Activated B cell treated with CpG ODN at 0.5 μM for 24 hours (primary cell): ENCODE measurements around the gene NFAM1. TPM values are rescaled to one million over a fixed set of nuclear protein-coding genes. Genes with fewer than 3 reads are reported as not detected.

ENCODE experiments used
- ATAC-seq: fragments of 200-7000 bp; cut with Tn5 transposase; one replicate; pipeline ENCODE4 v1.10.0; 2021; ENCODE audit warnings: low read depth, mild to moderate bottlenecking, moderate library complexity
- CTCF ChIA-PET: fragments of 350-600 bp; sonication (Branson Sonifier 250); formaldehyde crosslinking; loops from one replicate; lab custom pipeline; 2021; ENCODE audit warnings: antibody characterized with exemption; lab: Charles Lee
- POLR2A ChIA-PET: fragments of 350-600 bp; sonication (Branson Sonifier 250); formaldehyde crosslinking; loops from one replicate; lab custom pipeline; 2021; ENCODE audit warnings: antibody characterized with exemption; lab: Charles Lee
- DNase-seq: peaks from one replicate; pipeline ENCODE4 v3.0.0; 2022
- H3K27ac Mint-ChIP-seq: one replicate; pipeline ENCODE4 v1.8.0; 2020; ENCODE audit warnings: mixed read lengths
- H3K27me3 Mint-ChIP-seq: one replicate; pipeline ENCODE4 v1.8.0; 2021; ENCODE audit warnings: mixed read lengths
- H3K36me3 Mint-ChIP-seq: one replicate; pipeline ENCODE4 v1.8.0; 2021; ENCODE audit warnings: low read depth, mixed read lengths
- H3K4me1 Mint-ChIP-seq: one replicate; pipeline ENCODE4 v1.8.0; 2021; ENCODE audit warnings: mixed read lengths
- H3K4me3 Mint-ChIP-seq: one replicate; pipeline ENCODE4 v1.8.0; 2020; ENCODE audit warnings: mild to moderate bottlenecking, mixed read lengths
- H3K9me3 Mint-ChIP-seq: one replicate; pipeline ENCODE4 v1.8.0; 2020; ENCODE audit warnings: mixed read lengths
- intact Hi-C: fragments of 100-400 bp; cut with micrococcal nuclease; formaldehyde crosslinking; loops from one replicate; pipeline ENCODE4 v1.15.1; 2024
- total RNA-seq: library from RNA; stranded (reverse); gene quantifications from 2 replicates; pipeline ENCODE4 v1.2.3, GENCODE V29; 2022
- TF ChIP-seq, protein P1 (sequence below): fragments of 200-600 bp; IDR thresholded peaks from one replicate; pipeline ENCODE4 v1.8.0; 2022; ENCODE audit warnings: antibody characterized with exemption, mild to moderate bottlenecking

Gene NFAM1
- total RNA-seq, 1 donor from 2014 or later: 0.18 TPM

DNA sequence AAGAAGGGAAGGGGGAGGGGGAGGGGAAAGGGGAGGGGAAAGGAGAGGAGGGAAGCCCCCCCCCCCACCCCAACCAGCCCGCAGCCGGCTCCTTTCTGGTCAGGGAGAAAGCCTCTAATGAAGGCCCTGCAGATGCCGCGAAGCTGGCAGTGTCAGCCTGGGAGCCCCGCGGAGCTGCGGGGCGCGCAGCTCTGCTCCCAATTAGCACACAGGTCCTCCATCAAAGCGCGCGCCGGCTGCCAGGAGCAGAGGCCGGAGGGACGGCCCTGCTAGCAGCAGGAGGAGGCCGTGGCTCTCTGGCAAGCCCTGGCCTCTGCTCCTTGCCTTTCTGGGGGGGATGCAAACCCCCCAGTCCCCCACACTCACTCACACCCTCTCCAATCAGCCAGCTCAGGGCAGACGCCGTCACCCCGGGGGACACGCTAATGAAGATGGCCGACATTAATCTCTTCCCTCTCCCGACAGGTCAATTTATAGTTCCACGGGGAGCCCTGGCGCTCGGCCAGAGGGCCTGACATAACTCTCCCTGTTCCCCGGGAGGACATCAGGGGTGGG lies 91.3 kb downstream of the NFAM1 start:
- no peak overlapping the region for H3K27ac Mint-ChIP-seq

GRCh38 chr22:42340150-42340549 lies 92.1 kb downstream of the NFAM1 start:
- Mint-ChIP-seq H3K27me3 (peaks cover 47% of the 10 kb centered on the region), H3K27ac (no peak overlapping the region), H3K9me3 (no peaks in the 10 kb centered on the region), H3K4me3 (no peak overlapping the region), H3K36me3 (no peaks in the 10 kb centered on the region), H3K4me1 (peaks cover 12% of the 10 kb centered on the region)
- no peak for DNase-seq
- TF ChIP-seq, protein P1, sequence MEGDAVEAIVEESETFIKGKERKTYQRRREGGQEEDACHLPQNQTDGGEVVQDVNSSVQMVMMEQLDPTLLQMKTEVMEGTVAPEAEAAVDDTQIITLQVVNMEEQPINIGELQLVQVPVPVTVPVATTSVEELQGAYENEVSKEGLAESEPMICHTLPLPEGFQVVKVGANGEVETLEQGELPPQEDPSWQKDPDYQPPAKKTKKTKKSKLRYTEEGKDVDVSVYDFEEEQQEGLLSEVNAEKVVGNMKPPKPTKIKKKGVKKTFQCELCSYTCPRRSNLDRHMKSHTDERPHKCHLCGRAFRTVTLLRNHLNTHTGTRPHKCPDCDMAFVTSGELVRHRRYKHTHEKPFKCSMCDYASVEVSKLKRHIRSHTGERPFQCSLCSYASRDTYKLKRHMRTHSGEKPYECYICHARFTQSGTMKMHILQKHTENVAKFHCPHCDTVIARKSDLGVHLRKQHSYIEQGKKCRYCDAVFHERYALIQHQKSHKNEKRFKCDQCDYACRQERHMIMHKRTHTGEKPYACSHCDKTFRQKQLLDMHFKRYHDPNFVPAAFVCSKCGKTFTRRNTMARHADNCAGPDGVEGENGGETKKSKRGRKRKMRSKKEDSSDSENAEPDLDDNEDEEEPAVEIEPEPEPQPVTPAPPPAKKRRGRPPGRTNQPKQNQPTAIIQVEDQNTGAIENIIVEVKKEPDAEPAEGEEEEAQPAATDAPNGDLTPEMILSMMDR: no peak
- intact Hi-C loops: no loop called here
- POLR2A ChIA-PET: no interaction called here
- no peak for ATAC-seq
- CTCF ChIA-PET: no interaction called here

More for the DNA sequence above, 91.3 kb downstream of the NFAM1 start:
- DNase-seq: no peak
- no peaks in the 10 kb centered on the region for H3K9me3 Mint-ChIP-seq
- CTCF ChIA-PET: no interaction called here
- H3K27me3 Mint-ChIP-seq: peaks cover 46% of the 10 kb centered on the region
- no peaks in the 10 kb centered on the region for H3K36me3 Mint-ChIP-seq
- POLR2A ChIA-PET: interaction anchor here (0.7 kb wide), 1 partner anchor 775 kb away, joined by 3 read pairs; no protein-coding TSS in a partner anchor
- intact Hi-C loops: no loop called here
- TF ChIP-seq, protein P1: no peak
- no peak overlapping the region for H3K4me3 Mint-ChIP-seq
- peaks cover 12% of the 10 kb centered on the region for H3K4me1 Mint-ChIP-seq
- no peak for ATAC-seq

DNA sequence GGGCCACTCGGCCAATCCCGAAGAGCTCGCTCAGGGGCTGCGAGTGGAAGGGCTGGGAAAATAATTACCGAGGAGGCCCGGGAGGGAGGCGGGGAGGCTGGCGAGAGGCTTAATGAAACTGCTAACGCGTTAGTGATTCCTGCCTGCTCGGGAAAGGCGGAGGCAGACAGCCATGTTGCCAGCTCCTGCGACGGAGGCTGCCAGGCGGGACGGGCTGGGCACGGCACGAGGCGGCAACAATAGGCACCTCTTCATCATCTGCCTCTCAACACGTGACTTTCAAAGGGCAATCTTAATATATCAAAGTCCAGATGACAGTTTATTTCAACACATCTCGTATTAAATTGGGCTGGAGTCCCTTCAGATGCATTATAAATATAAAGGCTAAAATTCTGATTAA lies 93.7 kb downstream of the NFAM1 start:
- no peaks in the 10 kb centered on the region for H3K36me3 Mint-ChIP-seq

DNA sequence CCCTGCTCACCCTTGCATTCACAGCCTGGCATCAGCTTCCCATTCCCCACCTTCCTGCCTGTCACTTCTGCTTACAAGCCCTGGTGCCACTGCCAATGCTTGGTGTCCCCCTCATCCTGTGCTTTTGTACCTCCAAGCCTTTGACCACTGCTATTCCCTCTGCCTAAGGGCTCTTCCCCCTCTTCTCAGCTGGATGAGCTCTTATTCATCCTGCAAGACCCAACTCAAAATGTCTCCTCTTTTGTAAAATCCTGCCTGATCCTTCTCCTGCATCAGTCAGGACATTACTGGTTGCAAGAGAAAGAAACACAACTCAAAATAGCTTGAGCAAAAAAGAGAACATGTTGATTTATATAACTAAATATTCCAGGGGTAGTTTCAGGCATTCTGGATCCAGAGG lies 94.8 kb downstream of the NFAM1 start:
- no peaks in the 10 kb centered on the region for H3K9me3 Mint-ChIP-seq
- no peaks in the 10 kb centered on the region for H3K36me3 Mint-ChIP-seq
- ChIA-PET CTCF (no interaction called here), POLR2A (no interaction called here)
- H3K4me3 Mint-ChIP-seq: no peak overlapping the region
- no peak for ATAC-seq
- DNase-seq: no peak
- peaks cover 48% of the 10 kb centered on the region for H3K27me3 Mint-ChIP-seq
- TF ChIP-seq, protein P1: no peak
- H3K4me1 Mint-ChIP-seq: peaks cover 6% of the 10 kb centered on the region
- intact Hi-C loops: no loop called here
- no peak overlapping the region for H3K27ac Mint-ChIP-seq

More for the DNA sequence above, 93.7 kb downstream of the NFAM1 start:
- TF ChIP-seq, protein P1: no peak
- H3K9me3 Mint-ChIP-seq: no peaks in the 10 kb centered on the region
- no peak for DNase-seq
- H3K27ac Mint-ChIP-seq: no peak overlapping the region
- intact Hi-C loops: no loop called here
- CTCF ChIA-PET: no interaction called here
- H3K27me3 Mint-ChIP-seq: peaks cover 50% of the 10 kb centered on the region
- POLR2A ChIA-PET: no interaction called here
- H3K4me3 Mint-ChIP-seq: no peak overlapping the region
- peaks cover 12% of the 10 kb centered on the region for H3K4me1 Mint-ChIP-seq
- no peak for ATAC-seq

GRCh38 chr22:42336527-42337227 lies 95.5 kb downstream of the NFAM1 start:
- no peak for DNase-seq
- intact Hi-C loops: no loop called here
- H3K36me3 Mint-ChIP-seq: no peaks in the 10 kb centered on the region
- H3K4me3 Mint-ChIP-seq: no peak overlapping the region
- H3K27me3 Mint-ChIP-seq: peaks cover 47% of the 10 kb centered on the region
- H3K9me3 Mint-ChIP-seq: no peaks in the 10 kb centered on the region
- CTCF ChIA-PET: no interaction called here
- POLR2A ChIA-PET: no interaction called here
- TF ChIP-seq, protein P1: no peak
- no peak overlapping the region for H3K27ac Mint-ChIP-seq
- peaks cover 4% of the 10 kb centered on the region for H3K4me1 Mint-ChIP-seq
- ATAC-seq: no peak
